ENCODE results near the gene C1QTNF6.

Gene C1QTNF6

GRCh38 chr22:37226514-37226913 is 38.5 kb upstream of the C1QTNF6 start:
- H3K4me3 ChIP-seq (ENCODE audit: low read depth, low read length): no peak overlapping the region
- no peak for DNase-seq (ENCODE audit: low read depth)
- no peak for TF ChIP-seq CTCF (IDR thresholded peaks at IDR 0.05; ENCODE audit: insufficient read depth, low read depth, low read length, missing control alignments)

GRCh38 chr22:37226087-37226486 is 38.0 kb upstream of the C1QTNF6 start:
- no peak overlapping the region for H3K4me3 ChIP-seq (ENCODE audit: low read depth, low read length)
- TF ChIP-seq CTCF (IDR thresholded peaks at IDR 0.05; ENCODE audit: insufficient read depth, low read depth, low read length, missing control alignments): no peak
- no peak for DNase-seq (ENCODE audit: low read depth)

DNA sequence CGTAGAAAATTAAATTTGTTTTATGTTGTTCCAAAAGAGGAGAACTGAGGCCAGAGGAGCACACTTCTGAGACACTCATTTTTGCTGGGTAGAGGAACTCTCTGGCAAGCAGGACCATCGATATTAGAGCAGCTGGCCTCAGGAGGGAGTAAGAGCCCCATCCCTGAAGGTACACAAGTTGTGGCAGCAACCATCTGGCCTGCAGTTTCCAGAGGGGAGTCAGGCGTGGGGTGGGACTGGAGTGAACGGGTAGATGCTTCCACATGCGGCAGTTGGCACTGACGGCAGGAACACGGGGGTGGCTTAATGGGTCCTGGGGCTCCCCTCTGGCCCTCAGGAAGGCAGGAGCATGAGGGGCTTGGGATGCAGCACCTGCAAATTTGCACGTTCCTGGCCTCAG is 37.4 kb upstream of the C1QTNF6 start:
- no peak overlapping the region for H3K4me3 ChIP-seq (ENCODE audit: low read depth, low read length)
- peak; percentile 30 for TF ChIP-seq CTCF (IDR thresholded peaks at IDR 0.05; ENCODE audit: insufficient read depth, low read depth, low read length, missing control alignments)
- no peak for DNase-seq (ENCODE audit: low read depth)

DNA sequence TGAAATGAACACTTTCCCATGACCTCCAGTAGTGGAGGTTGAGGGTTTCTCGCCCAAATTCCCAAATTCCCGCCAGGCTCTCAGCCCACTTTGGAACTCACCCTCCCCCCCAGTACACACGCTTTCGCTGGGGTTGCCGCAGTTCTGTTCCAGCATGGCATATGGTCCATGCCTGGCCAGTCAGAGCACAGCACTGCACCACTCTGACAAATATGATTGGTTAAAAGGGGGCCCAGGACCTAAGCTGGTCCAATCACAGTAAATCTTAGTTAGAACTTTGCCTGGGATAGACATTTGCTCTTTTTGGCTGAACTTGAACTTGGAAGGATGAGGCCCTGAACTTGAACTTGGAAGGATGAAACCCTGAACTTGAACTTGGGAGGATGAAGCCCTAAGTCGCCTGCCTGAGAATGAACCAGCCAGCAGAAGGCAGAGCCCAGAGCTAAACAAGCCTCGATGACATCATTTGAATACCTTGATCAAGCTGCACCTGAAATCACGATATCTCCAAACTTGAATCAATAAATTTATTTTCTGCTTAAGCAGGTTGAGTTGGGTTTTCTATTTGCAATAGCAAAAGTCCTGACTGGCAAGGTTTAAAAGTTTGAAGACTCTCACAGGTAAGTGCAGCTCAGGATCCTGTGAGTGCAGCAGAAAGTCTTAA is 36.8 kb upstream of the C1QTNF6 start:
- H3K4me3 ChIP-seq (ENCODE audit: low read depth, low read length): no peak overlapping the region
- TF ChIP-seq CTCF (IDR thresholded peaks at IDR 0.05; ENCODE audit: insufficient read depth, low read depth, low read length, missing control alignments): no peak
- DNase-seq (ENCODE audit: low read depth): no peak

DNA sequence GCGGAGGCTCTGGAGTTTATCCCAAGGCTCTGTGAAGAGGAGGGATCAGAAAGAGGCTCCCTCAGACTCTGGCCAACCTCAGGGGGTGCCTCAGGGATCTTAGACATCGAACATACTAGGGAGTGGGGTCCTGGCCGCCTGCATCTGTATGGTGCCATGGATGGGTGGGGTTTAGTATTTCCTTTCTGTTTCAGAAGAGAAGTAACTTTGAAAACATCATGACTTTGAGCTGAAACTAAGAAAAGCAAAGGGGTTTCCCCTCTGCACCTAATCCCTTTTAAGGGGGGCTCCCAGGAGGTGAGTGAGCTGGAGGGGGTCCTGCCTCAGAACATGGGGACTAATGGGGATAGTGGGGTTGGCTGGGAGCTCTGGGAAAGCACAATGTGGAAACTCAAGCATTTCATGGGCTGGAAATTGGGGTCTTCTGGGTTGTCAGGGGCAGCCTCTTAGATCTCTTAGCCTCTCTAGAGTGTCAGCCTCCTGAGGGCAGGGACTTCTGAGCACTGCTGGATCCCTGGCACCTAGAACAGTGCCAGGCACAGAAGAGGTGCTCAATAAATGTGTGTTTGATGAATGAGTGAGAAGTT is 36.0 kb upstream of the C1QTNF6 start:
- H3K4me3 ChIP-seq (ENCODE audit: low read depth, low read length): no peak overlapping the region
- peak; percentile 76 for DNase-seq (ENCODE audit: low read depth)
- TF ChIP-seq CTCF (IDR thresholded peaks at IDR 0.05; ENCODE audit: insufficient read depth, low read depth, low read length, missing control alignments): no peak

GRCh38 chr22:37222440-37222971 is 34.5 kb upstream of the C1QTNF6 start:
- peak; percentile 73 for DNase-seq (ENCODE audit: low read depth)
- no peak overlapping the region for H3K4me3 ChIP-seq (ENCODE audit: low read depth, low read length)
- TF ChIP-seq CTCF (IDR thresholded peaks at IDR 0.05; ENCODE audit: insufficient read depth, low read depth, low read length, missing control alignments): no peak

Data from GM12865 (cell line).